ENCODE data around the gene PHACTR4.
"Not testable (repeated sequence)": the region's sequence is repeated elsewhere in the genome, so short reads cannot be mapped to it uniquely, and the experiment has no call there.

The PHACTR4 gene

DNA sequence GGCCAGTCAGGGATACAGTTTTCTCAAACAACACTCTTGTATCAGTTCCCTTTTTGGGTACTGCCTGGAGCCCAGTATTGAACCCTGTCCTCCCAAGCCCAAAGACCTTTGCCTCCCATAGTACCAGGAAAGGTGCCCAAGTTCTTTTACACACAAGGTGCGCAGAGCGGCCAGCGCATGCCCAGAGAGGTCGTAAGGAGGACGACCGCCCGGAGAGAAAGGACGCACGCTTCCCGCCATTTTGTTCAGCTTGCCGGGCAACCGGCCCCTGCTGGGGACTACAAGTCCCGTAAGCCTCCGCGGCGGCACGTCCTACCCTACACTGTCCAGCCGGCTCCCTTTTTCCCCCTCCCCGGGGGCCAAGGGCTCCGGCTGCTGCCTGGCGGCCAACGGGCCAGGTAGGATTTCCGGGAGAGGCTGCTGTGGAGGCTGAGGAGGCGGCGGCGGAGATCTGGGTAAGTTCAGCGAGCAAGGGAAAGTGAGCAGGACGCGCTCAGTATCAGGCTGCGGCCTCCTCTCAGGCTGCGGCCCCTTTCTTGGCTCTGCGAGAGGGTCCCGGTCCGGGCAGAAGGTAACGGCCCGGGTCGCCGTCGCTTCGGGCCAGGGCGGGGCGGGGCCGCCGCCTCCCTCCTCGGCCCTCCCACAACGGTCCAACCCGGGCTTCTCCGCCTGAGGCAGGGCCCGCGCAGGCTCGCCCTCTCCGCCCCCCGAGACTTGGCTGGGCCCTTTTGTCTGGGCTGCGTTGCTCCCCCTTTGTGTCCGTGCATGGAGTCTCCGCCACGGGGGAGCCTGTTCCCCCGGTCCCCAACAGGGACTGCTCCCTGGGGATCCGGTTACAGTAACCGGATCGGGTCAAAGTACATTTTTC, at the start of gene PHACTR4:
Gene PHACTR4, plus strand, starts transcription at position 370 of the 868 bp plus-strand sequence. CDS start 37,708 bp downstream, outside the sequence.
- DNase-seq: peak; percentile 75

DNA sequence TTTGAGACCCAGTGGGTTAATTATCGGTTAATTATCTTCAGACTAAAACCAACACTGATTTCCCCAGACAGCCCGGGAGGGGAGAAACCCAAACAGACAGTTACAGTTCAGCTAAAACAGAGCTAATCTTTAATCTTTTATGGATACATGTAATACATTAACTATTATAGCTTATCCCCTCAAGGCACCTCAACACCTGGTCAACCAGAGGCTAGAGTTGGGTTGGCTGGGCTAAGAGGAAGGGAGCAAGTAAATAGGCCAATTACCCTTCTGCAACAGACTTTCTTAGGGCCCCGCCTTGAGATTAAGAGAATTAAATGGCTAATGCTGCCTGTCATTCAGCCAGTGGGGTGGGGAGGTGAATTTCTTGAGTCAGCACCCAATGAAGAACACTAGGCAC, 47.3 kb upstream of the PHACTR4 start:
- no peak for DNase-seq

DNA sequence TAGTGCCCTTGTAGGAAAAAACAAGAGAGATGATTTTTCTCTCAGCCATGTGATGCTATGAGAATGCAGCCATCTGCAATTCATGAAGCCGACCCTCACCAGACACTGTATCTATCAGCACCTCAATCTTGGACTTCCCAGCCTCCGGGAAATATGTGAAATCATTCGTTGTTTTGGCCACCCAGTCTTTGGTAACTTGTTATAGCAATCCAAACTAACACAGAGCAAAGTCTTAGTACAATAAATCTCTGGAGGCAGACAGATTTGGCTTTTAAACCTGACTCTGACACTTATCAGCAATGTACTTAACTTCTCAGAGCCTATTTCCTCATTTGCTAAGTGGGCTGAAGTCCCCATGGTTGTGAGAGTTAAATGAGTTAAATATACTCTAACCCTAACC, 45.8 kb upstream of the PHACTR4 start:
- no peak for DNase-seq

DNA sequence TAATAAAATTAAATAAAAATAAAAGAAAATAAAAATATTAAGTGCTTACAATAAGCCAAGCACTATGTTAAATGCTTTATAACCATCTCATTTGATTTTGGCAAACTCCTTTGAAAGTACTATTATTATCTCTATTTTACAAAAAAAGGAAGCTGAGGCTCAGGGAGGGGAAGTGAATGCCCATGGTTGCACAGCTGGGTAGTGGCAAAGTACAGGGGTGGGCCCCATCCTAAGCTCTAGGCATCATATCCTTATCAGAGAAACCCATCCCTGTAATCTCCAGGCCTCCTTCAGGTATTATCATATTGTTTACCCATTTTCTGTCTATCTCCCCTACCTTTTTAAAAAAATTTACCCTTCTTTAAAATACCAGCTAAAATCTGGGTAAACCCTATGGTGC, 43.0 kb upstream of the PHACTR4 start:
- no peak for DNase-seq

DNA sequence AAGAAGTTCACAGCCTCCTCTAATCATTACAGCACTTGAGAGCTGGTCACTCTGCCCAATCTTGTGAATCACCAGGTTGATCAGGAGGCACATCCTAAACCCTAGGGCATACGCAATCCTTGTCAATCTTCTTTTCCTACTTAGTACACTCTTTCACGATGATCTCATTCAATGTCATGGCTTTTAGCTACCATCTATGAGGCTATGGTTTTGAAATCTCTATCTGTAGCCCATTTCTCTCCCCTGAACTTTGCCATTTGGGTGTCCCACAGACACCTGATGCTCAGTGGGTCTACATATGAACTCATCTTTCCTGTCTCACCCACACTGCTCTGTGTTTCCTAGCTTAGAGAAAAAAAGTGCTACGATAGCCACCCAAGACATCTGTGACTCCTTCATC, 42.6 kb upstream of the PHACTR4 start:
- DNase-seq: no peak

DNA sequence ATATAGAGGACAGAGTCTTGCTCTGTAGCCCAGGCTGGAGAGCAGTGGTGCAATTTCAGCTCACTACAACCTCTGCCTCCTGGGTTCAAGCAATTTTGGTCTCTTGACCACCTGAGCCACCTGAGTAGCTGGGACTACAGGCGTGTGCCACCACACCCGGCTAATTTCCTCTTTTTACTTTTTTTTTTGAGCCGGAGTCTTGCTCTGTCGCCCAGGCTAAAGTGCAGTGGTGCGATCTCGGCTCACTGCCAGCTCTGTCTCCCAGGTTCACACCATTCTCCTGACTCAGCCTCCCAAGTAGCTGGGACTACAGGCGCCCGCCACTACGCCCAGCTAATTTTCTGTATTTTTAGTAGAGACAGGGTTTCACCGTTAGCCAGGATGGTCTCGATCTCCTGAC, 42.1 kb upstream of the PHACTR4 start:
- DNase-seq: not testable (repeated sequence)

DNA sequence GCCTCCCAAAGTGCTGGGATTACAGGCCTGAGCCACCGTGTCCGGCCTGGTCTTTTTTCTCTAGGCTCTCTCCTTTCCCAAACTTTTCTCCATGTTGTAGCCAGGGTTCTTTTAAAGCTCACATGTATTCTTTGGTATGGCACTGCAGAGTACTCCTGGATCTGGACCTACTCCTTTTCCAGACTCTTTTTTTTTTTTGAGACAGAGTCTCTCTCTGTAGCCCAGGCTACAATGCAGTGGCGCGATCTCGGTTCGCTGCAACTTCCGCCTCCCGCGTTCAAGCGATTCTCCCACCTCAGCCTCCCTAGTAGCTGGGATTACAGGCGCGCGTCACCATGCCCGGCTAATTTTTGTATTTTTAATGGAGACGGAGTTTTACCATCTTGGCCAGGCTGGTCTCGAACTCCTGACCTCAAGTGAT, 41.3 kb upstream of the PHACTR4 start:
- DNase-seq: no peak

DNA sequence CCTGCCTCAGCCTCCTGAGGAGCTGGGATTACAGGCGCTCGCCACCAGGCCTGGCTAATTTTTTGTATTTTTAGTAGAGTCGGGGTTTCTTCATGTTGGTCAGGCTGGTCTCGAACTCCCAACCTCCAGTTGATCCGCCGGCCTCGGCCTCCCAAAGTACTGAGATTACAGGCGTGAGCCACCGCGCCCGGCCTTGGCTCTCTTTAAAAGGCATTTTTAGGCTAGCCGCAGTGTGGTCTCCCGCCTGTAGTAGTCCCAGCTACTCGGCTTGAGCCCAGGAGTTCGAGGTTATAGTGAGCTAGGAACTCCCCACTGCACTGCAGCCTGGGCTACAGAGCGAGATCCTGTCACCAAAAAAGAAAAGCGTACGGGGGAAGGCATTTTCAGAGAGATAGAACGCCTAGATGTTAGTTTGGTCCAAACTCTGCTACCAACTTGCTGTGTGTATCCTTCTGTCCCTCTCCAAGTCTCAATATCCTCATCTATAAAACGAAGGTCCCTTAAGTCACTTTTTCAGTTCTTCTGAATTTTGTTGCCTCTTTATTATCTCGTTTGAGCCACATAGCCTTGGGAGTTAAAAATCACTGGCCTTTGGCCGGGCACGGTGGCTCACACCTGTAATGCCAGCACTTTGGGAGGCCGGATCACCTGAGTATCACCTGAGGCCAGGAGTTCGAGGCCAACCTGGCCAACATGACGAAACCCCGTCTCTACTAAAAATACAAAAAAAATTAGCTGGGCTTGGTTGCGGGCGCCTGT, 40.0 kb upstream of the PHACTR4 start:
- no peak for DNase-seq

DNA sequence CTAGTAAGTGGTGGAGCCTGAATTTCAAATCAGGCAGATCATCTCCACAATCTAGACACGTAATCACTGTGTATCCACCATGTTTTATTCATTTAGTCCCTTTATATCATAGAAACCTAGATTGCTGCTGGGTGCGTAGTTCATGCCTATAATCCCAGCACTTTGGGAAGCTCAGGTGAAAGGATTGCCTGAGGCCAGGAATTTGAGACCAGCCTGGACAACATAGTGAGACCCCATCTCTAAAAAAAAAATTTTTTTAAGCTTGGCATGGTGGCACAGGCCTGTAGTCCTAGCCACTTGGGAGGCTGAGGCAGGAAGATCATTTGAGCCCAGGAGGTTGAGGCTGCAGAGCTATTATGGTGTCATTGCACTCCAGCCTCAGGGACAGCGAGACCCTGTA, 30.6 kb upstream of the PHACTR4 start:
- DNase-seq: no peak

DNA sequence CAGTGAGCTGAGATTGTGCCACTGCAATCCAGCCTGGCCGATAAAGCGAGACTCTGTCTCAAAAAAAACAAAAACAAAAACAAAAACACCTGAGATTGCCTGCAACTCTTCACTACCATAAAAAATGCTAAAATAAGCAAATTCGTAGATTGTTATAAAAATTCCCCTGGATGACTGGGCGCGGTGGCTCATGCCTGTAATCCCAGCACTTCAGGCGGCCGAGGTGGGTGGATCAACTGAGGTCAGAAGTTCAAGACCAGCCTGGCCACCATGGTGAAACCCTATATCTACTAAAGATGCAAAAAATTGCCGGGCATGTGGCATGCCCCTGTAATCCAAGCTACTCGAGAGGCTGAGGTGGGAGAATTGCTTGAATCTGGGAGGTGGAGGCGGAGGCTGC, 30.0 kb upstream of the PHACTR4 start:
- DNase-seq: no peak

DNA sequence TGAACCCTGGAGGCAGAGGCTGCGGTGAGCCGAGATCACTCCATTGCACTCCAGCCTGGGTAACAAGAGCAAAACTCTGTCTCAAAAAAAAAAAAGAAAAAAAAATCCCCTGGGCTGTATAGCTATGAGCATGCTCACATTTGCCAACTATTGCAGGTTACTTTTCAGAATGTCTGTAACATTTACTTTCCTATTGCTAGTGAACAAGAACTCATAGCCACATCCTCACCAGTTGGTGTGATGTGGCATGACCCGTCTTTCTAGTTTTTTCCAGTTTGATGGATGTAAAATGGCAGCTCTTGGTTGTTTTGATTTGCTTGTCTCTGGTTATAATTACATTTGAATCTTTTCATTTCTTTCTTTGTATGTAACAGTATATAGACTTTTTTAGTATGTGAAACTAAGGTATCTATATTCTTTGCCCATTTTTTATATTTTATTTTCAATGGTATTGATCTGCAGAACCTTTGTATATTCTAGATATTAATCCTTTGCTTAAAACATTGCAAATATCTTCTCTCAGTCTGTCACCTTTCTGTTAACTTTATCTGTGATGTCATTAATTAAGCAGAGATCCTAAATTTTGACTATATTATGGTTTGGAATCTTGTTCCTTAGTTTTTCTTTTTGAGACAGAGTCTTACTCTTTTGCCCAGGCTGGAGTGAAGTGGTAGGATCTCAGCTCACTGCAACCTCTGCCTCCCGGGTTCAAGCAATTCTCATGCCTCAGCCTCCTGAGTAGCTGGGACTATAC, 29.1 kb upstream of the PHACTR4 start:
- DNase-seq: no peak

DNA sequence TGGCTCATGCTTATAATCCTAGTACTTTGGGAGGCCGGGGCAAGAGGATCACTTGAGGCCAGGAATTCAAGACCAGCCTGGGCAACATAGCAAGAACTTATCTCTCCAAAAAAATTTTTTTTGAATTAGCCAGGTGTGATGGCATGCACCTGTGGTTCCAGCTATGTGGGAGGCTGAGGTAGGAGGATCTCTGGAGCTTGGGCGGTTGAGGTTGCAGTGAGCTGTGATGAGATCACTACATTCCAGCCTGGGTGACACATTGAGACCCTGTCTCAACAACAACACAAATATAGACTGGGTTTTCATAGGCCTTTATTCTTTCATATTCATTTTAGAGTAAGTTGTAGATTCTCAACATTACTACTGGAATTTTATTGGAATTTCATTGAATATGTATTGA, 27.9 kb upstream of the PHACTR4 start:
- DNase-seq: no peak

DNA sequence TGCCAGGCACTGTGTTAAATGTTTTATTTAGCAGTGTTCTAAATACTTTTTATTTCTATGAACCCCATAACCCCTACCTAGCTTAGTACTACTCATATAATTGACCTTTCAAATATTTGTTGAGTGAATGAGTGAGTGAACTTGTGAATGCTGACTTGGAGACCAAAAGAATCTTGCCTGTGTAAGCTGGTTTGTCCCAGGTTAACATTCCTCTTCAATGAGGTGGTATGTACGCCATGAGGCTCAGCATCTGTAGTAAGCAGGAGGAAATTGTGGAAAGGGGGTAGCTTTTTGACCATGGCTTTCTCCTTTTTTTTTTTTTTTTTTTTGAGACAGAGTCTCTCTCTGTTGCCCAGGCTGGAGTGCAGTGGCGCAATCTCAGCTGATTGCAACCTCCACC, 26.1 kb upstream of the PHACTR4 start:
- no peak for DNase-seq

DNA sequence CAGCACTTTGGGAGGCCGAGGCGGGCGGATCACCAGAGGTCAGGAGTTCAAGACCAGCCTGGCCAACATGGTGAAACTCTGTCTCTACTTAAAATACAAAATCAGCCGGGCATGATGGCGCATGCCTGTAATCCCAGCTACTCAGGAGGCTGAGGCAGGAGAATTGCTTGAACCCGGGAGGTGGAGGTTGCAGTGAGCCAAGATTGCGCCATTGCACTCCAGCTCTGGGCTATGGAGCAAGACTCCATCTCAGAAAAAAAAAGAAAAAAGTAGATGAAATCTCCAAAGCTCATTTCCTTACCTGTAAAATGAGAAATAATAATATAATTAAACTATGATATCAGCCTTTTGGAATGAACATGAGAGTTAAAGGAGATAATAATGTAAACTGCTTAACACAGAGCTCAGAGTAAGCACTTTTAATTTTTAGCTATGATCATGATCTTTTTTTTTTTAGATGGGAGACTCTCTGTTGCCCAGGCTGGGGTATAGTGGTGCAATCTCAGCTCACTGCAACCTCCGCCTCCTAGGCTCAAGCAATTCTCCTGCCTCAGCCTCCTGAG, 16.2 kb upstream of the PHACTR4 start:
- not testable (repeated sequence) for DNase-seq

DNA sequence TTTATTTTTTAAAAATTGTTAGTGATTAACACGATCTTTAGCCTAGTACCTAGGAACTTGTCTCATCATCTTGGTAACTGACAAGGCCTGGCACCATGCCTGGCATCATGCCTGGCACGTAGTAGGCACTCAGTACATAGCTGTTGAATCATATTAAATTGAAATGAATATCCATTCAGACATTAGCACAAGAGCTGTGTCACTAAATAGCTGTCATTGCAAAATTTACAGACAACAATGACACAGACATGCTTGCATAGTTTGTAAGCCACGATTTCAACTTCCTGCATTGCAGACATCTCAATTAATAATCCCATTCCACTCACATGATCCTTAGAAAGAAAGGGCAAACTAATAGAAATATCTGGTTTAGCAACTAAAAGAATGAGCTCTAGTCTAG, 15.4 kb upstream of the PHACTR4 start:
- DNase-seq: no peak

DNA sequence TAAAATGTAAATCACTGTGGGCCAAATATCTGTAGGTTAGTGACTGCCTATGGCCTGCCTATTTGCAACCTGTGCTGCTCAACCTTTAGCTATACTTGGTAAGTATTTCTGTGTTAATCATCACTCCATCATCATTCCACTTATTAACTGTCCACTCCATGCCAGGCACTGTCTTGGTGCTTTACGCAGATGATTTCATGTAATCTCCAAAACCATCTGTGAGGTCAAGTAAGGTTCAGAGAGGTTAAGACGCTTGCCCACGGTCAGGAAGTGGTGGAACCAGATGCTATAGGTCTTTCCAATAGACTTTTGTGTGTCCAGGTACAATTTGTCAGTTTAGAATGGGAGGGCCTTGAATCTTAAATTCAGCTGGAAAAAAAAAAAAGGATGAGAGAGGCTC, 10.8 kb upstream of the PHACTR4 start:
- no peak for DNase-seq

DNA sequence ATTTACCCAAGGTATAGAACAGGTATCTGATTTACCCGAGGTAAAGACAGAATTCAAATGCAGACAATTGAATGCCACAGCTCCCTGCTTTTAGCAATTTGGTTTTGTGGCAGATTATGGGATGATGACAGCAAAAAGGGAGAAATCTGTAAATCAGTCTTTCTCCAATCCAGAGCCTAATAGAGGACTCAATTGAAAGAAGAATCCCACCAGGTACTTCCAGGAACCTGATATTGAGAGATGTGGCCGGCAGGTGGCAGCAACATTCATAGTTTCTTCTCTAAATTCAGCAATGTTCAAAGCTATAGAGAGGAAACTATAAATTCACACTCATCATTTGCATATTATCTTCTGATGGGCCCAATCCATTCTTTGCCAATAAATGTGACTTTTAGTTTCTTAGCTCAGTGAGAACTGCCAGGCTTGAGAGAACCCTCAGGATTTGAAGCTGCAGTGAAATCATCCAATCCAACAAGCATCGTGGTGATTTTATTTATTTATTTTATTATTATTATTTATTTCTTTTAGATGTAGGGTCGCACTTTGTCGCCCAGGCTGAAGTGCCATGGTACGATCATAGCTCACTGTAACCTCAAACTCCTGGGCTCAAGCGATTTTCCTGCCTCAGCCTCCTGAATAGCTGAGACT, 9.8 kb upstream of the PHACTR4 start:
- no peak for DNase-seq

DNA sequence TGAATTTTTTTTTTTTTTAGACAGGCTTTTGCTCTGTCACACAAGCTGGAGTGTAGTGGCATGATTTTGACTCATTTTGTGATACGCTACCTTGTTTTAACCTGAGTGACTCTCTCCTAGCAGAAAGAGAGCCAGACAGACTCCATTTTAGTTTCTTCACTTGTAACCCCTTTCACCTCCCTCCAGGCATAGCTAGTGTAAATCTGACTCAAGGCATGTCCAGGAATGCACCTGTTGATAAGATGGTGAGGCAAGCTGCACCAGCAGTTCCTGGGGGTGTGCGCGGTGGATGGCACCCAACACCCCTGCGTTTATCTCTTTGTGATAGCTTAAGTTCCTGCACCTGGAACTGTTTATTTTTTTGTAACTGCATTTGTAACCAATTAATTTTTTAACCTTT, 4.7 kb upstream of the PHACTR4 start:
- no peak for DNase-seq

DNA sequence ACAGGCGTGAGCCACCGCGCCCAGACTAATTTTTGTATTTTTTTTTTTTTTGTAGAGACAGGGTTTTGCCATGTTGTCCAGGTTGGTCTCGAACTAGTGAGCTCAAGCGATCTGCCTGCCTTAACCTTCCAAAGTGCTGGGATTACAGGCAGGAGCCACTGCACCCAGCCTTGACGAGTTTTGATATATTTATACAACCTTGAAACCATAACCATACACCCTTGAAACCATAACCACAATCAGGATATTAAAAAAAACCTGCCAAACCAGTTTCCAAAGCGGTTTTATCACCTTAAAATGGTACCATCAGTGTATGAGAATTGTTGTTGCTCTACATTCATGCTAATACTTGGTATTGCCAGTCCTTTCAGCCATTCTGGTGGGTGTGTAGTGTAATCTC, 3.7 kb upstream of the PHACTR4 start:
- DNase-seq: no peak

DNA sequence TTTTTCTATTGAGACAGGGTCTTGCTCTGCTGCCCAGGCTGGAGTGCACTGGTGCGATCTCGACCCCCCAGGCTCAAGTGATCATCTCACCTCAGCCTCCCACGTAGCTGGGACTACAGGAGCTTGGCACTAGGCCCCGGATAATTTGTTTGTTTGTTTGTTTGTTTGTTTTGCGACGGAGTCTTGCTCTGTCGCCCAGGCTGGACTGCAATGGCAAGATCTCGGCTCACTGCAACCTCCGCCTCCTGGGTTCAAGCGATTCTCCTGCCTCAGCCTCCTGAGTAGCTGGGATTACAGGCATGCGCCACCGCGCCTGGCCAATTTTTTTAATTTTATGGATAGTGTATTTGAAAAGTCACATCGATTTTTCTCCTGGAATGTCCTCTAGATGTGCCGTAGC, 932 bp upstream of the PHACTR4 start:
- not testable (repeated sequence) for DNase-seq

DNA sequence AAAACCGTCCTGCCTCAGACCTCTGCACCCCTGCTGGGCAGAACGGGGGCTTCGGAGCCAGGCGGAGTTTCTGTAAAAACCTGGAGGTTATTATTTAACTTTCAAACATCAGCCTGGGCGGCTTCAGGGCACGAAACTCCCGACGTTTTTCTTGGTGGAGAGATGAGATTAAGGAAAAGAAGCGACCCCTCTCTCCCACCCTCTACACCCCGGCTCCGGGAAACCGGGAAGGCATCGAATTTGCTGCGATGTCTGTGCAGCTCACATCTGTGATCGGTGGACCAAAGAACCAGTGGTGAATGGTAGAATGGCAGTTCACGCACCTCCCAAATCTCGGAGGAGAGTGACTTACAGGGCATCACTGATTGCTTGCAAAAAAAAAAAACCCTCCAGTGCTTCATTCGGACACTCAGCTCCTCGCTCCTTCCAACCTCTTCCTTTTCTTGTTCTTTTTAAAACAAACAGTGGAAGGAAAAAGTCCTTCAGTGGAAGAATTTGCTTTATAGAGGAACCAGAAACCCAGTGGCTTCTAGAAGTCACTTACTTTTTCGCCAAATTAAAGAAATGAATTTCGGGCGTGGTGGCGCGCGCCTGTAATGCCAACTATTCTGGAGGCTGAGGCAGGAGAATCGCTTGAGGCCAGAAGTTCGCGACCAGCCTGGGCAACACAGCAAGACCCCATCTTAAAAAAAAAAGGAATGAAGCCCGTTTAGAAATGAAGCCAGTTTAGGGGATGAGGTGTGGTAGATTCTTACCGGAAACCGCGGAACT, 884 bp downstream of the PHACTR4 start:
- DNase-seq: no peak

DNA sequence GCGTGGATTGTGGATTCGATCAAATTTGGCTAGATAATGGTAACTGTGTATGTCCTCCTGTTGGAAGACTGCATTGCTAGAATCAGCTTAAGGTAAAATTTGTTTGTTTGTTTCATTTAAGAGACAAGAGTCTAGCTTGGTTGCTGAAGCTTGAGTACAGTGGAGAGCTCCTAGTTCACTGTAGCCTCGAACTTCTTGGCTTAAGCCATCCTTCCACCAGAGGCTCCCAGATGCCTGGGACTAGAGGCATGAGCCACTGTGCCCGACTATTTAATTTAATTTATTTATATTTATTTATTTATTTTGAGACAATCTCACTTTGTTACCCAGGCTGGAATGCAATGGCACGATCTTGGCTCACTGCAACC, 1.5 kb downstream of the PHACTR4 start:
- no peak for DNase-seq
